CD4-positive, alpha-beta T cell treated with Interleukin-15 for 1 hour (primary cell): ENCODE data around the gene KRTAP19-2.
"Not testable (repeated sequence)": the region's sequence is repeated elsewhere in the genome, so short reads cannot be mapped to it uniquely, and the experiment has no call there.

Source experiments
- DNase-seq: peaks from one replicate; pipeline ENCODE4 v3.0.0-alpha.2; 2020

KRTAP19-2 gene

GRCh38 chr21:30487336-30487735 lies at the start of gene KRTAP19-2:
TSS of gene KRTAP19-2 (minus strand) at chr21:30487436. CDS start at chr21:30487348, 88 bp downstream.
- DNase-seq: no peak

DNA sequence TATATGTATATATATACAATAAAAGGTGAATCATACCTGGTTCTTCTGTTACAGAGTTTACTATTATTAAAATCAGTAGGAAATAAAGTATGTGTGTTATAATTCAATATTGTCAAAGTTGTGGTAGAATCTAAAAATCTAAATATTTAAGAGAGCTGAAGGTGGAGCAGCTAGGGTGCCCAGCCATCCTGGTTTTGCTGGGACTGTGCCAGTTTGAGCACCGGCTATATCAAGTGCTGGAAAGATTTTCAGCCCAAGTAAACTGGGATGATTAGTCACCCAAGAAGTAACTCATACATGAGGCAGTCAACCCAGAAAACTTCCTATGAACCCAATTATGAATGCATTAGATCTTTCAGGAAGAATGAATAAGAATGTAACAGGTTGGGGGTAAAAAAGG lies 31.6 kb upstream of the KRTAP19-2 start:
- no peak for DNase-seq

DNA sequence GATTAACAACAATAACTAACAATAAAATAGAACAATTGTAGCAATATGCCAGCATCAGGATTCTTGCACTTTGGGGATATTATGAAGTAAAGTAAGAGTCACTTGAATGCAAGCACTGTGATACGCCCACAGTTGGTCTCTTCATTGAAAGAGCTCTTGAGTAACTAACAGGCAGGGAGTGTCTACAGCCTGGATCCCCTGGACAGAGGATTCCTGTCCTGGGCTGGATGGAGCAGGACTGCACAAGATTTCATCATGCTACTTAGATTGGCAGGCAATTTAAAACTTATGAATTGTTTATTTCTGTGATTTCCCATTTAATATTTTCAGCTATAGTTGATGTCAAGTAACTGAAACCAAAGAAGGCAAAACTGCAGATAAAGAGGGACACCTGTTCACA lies 28.4 kb upstream of the KRTAP19-2 start:
- DNase-seq: no peak

- DNase-seq: not testable (repeated sequence)
Measured at GRCh38 chr21:30505621-30506205, 18.5 kb upstream of the KRTAP19-2 start.

- no peak for DNase-seq
Measured at GRCh38 chr21:30502041-30502440, 14.8 kb upstream of the KRTAP19-2 start, which contains the start of gene KRTAP19-5. TSS of gene KRTAP19-5 (minus strand) at chr21:30502141. CDS start at chr21:30502090, 51 bp downstream.

GRCh38 chr21:30497065-30497464 lies 9.8 kb upstream of the KRTAP19-2 start, which contains the start of gene KRTAP19-4:
TSS of gene KRTAP19-4 (minus strand) at chr21:30497165. CDS start at chr21:30497110, 55 bp downstream.
- DNase-seq: no peak

DNA sequence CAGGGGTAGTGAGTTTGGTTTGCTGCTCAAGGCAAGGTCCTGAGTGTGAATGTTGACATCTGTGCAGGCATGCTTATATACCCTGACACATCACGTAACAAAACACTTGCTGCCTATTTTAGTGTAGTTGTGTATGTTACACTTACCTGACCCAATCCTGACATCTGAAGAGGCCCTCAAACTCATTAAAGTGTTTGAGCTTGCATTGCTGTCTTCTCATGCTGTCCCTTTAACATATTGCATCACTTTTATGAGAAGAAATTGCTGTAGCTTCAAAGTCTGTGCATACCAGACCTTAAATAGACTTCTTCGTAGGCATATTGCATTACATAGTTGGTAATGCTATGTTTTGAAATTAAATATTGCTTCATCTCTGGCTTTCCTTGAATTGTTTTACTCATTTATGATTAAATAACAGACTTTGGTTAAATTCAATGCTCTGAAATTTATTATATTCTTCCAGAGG lies 4.8 kb upstream of the KRTAP19-2 start, which contains the start of gene KRTAP19-3:
TSS of gene KRTAP19-3 (minus strand) at position 51 of the 466 bp plus-strand sequence. CDS start 56 bp downstream, outside the sequence.
- DNase-seq: no peak

DNA sequence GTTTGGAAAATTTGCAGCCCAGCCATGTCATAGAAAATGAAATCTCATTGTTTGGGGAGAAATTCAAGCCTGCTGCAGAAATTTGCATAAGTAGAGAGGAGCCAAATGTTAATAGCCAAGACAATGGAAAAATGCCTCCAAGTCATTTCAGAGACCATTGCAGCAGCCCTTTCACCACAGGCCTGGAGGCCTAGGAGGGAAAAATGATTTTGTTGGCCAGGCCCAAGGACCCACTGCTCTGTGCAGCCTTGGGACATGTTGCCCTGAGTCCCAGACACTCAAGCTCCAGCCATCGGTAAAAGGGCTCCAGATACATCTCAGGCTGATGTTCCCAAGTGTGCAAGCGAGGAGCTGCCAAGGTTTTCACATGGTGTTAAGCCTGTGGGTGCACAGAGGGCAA lies 1.1 kb downstream of the KRTAP19-2 start:
- no peak for DNase-seq

DNA sequence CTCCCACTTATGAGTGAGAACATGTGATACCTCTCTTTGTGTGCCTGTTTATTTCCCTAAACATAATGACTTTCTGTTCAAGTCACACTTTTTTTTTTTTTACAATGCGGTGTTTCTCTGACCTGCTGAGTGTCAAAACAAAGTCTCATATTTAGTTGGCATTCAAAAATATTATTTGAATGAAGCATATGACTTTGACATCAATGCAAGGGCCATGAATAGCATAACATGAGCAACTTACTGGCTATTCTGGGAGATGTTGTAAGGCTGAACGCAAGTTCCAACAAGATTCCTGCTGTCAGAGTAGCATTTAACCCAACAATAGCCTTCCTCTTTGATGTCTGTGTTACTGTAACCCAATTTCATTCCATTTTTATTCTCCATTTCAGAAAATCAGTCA lies 5.1 kb downstream of the KRTAP19-2 start:
- no peak for DNase-seq

GRCh38 chr21:30480145-30480544 lies 7.1 kb downstream of the KRTAP19-2 start, which contains the start of gene KRTAP19-1:
TSS of gene KRTAP19-1 (minus strand) at chr21:30480367. CDS start at chr21:30480317, 50 bp downstream.
- no peak for DNase-seq

DNA sequence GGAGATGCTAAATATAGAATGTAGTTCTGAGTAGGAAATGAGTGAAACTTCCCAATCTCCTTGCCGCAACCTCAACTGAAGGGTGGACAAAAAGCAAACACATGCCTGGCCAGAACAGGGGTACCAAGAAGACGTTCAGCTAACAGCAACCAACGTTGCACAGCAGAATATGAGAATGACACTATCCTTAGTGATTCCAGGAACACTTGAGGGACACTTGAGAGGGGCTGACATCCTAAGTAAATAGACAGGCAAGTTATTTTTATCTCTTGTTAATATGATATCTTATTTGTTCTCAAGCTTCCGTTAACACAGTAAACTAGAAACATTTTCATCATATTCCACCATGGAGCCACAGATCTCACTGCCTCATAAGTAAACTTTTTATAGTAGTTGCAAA lies 8.0 kb downstream of the KRTAP19-2 start:
- DNase-seq: no peak

DNA sequence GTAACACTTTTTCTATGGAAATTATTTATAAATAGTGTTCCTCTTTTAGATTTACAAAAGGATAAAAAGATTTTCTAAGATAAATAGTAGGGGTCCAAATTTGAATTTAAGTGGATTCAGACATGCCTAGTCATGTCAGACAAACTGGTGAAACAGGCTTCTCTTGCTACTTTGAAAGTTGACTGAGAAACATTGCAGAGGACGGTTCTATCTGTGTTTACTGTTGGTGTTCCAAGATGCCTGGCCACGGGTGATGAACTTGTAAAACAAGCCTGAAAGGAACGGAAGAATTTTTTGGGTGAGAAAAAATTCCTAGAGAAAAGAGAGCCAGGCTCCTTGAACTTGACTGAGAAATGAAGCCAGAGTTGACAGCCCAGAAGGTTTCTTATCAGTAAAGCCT lies 9.2 kb downstream of the KRTAP19-2 start:
- no peak for DNase-seq

GRCh38 chr21:30468900-30469714 lies 18.1 kb downstream of the KRTAP19-2 start:
- DNase-seq: no peak

DNA sequence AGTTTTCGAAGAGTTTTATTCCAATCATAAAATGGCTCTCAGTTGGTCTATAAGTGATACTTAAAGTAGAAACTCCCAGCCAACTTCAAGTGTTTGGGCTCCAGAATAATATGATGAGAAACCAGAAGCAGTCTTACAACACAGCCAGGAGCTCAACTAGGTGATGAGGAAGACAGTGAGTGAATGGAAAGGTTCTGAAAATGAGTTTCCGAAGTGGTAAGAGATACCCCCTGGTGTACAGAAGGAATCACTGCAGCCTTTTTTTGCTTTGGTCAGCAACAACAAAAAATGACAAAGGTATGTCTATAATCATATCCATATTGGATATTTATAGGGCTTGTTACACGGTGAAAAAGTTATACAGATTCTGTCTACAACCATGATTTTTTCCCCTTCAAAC lies 23.5 kb downstream of the KRTAP19-2 start:
- DNase-seq: no peak

DNA sequence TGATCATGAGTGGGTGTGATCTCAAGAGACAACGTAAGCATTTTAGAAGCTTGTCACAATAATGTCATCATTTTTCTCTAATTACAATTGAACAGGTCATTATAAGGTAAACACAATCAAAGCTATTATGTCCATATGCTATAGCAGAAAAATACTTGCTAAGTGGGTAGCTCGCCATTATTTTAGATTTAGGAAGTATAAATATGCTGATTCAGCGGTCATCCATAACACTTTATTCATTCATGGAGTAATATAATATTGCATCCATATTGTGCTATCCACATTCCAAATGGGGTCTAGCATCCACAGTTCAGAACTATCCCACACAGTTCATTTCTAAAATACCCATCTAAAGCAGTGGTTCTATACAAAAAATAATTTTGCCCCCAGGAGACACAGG lies 38.7 kb downstream of the KRTAP19-2 start:
- no peak for DNase-seq

- DNase-seq: no peak
Measured at GRCh38 chr21:30447056-30447455, 40.2 kb downstream of the KRTAP19-2 start.

GRCh38 chr21:30444204-30444603 lies 43.0 kb downstream of the KRTAP19-2 start:
- DNase-seq: no peak

- DNase-seq: no peak
Measured at GRCh38 chr21:30443226-30443625, 44.0 kb downstream of the KRTAP19-2 start.

DNA sequence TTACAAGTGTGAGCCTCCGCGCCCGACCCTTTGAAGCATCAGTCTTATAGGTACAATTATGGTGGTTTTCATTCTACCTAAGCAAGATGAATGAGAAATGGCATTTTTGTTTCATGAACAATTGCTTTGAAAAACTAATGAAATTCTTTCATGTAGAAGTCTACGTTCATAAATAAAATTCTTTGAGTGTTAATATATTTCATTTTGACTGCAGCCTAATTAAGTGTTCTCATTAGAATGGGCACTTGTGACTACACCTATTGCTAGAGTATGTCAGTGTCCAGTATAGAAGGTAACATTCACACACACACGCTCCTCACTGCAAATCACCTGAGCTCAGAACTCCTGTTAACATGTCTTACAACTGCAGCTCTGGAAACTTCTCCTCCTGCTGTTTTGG lies 47.3 kb downstream of the KRTAP19-2 start, which contains the start of gene KRTAP15-1:
TSS of gene KRTAP15-1 (plus strand) at position 301 of the 400 bp plus-strand sequence. CDS start at position 354, 53 bp downstream.
- no peak for DNase-seq
